HG02943 (cell line): ENCODE measurements around the gene WDR47.

Experiments
- ATAC-seq: cut with Tn5 transposase; IDR thresholded peaks from one replicate; pipeline ENCODE4 v1.9.1; 2021; ENCODE audit warnings: mild to moderate bottlenecking, low read depth, moderate library complexity; ENCODE audit not compliant: unreplicated experiment

The WDR47 gene

GRCh38 chr1:109041621-109042468 is at the start of gene WDR47:
Gene WDR47, minus strand, starts transcription at chr1:109042102. Its CDS starts 18,590 bp downstream, at chr1:109023512.
- peak; percentile 92 for ATAC-seq

GRCh38 chr1:109091078-109091838 is 49.4 kb upstream of the WDR47 start:
- peak; percentile 51 for ATAC-seq

GRCh38 chr1:109090196-109091077 is 48.5 kb upstream of the WDR47 start, which contains the start of gene TMEM167B:
Gene TMEM167B, plus strand, starts transcription at chr1:109090764. Its CDS starts 109 bp downstream, at chr1:109090873.
- ATAC-seq = peak; percentile 90

GRCh38 chr1:109089242-109090015 is 47.5 kb upstream of the WDR47 start:
- ATAC-seq = no peak

- no peak for ATAC-seq
Measured at GRCh38 chr1:109084563-109085517, 42.9 kb upstream of the WDR47 start.

- no peak for ATAC-seq
Measured at GRCh38 chr1:109083923-109084322, 42.0 kb upstream of the WDR47 start.

GRCh38 chr1:109083501-109083900 is 41.6 kb upstream of the WDR47 start:
- ATAC-seq = no peak

- ATAC-seq = no peak
Measured at GRCh38 chr1:109080441-109081082, 38.7 kb upstream of the WDR47 start.

GRCh38 chr1:109079240-109079622 is 37.3 kb upstream of the WDR47 start:
- no peak for ATAC-seq

- ATAC-seq = no peak
Measured at GRCh38 chr1:109078317-109078716, 36.4 kb upstream of the WDR47 start.

- ATAC-seq = peak; percentile 97
Measured at GRCh38 chr1:109075531-109076490, 33.9 kb upstream of the WDR47 start, which contains the start of gene TAF13. Gene TAF13, minus strand, starts transcription at chr1:109076003. Its CDS starts 56 bp downstream, at chr1:109075947.

GRCh38 chr1:109069294-109069693 is 27.4 kb upstream of the WDR47 start:
- ATAC-seq = no peak

GRCh38 chr1:109067883-109068282 is 26.0 kb upstream of the WDR47 start:
- ATAC-seq = no peak

- ATAC-seq = no peak
Measured at GRCh38 chr1:109065137-109065536, 23.2 kb upstream of the WDR47 start.

GRCh38 chr1:109061183-109061582 is 19.3 kb upstream of the WDR47 start:
- ATAC-seq = no peak

- no peak for ATAC-seq
Measured at GRCh38 chr1:109060707-109061106, 18.8 kb upstream of the WDR47 start.

GRCh38 chr1:109059026-109059425 is 17.1 kb upstream of the WDR47 start:
- ATAC-seq = no peak
